Skeletal muscle tissue (tissue), 4 donors: ENCODE results near the gene PLA2G6. TPM values are rescaled to one million over a fixed set of nuclear protein-coding genes. Genes with fewer than 3 reads are reported as not detected.

Experiments used
- H3K27ac ChIP-seq: one replicate; pipeline ENCODE4 v1.7.0; 2013; ENCODE audit warnings: mild to moderate bottlenecking, low read depth, low read length, inconsistent platforms
- H3K27me3 ChIP-seq, 3 donors: one replicate each; pipeline ENCODE4 v1.7.0; 2013; ENCODE audit warnings: low read length in 3 of 3; ENCODE audit not compliant: control insufficient read depth in 3 of 3, insufficient read depth in 3 of 3
- H3K36me3 ChIP-seq, 3 donors: one replicate each; pipeline ENCODE4 v1.7.0; 2013; ENCODE audit warnings: low read length in 3 of 3; ENCODE audit not compliant: control insufficient read depth in 3 of 3, insufficient read depth in 3 of 3
- H3K4me1 ChIP-seq, 3 donors: one replicate each; pipeline ENCODE4 v1.7.0; 2013; ENCODE audit warnings: low read length in 3 of 3, mild to moderate bottlenecking in 3 of 3; ENCODE audit not compliant: control insufficient read depth in 3 of 3, insufficient read depth in 3 of 3
- H3K4me3 ChIP-seq, 3 donors: one replicate each; pipeline ENCODE4 v1.7.0; 2013; ENCODE audit warnings: low read length in 3 of 3
- H3K9ac ChIP-seq, 3 donors: one replicate each; pipeline ENCODE4 v1.7.0; 2013; ENCODE audit warnings: low read length in 3 of 3, mild to moderate bottlenecking in 3 of 3, moderate library complexity in 2 of 3, low read depth in 1 of 3
- H3K9me3 ChIP-seq, 3 donors: one replicate each; pipeline ENCODE4 v1.7.0; 2013; ENCODE audit warnings: low read length in 3 of 3; ENCODE audit not compliant: control insufficient read depth in 3 of 3
- total RNA-seq: library from RNA; depleted of rRNA; stranded (reverse); fragments of >200 nt; gene quantifications from one replicate; pipeline ENCODE4 v1.2.3, GENCODE V29; 2014
- donor health status: Osteomylitis.

Gene PLA2G6
- total RNA-seq, 1 donor from 2014 or later, result 14.1 TPM

- Histone ChIP-seq H3K9ac (peak overlapping the region in 1 of 3 donors; percentile 40), H3K36me3 (peaks cover 0 to 4% (median 2%) of the 10 kb centered on the region in 3 donors), H3K27me3 (peaks cover 0 to 8% (median 0%) of the 10 kb centered on the region in 3 donors), H3K27ac (no peak overlapping the region), H3K9me3 (no peaks in the 10 kb centered on the region), H3K4me1 (peaks cover 20 to 25% (median 23%) of the 10 kb centered on the region in 3 donors), H3K4me3 (peak overlapping the region in 1 of 3 donors; percentile 45)
Measured at GRCh38 chr22:38213990-38214301, 32.3 kb upstream of the PLA2G6 start.

- peaks cover 0 to 8% (median 0%) of the 10 kb centered on the region in 3 donors for H3K27me3 ChIP-seq
- no peak overlapping the region for H3K27ac ChIP-seq
- H3K36me3 ChIP-seq, result peaks cover 0 to 4% (median 2%) of the 10 kb centered on the region in 3 donors
- no peak overlapping the region for H3K4me3 ChIP-seq
- peaks cover 15 to 20% (median 18%) of the 10 kb centered on the region in 3 donors for H3K4me1 ChIP-seq
- H3K9ac ChIP-seq, result no peak overlapping the region
- H3K9me3 ChIP-seq, result no peaks in the 10 kb centered on the region
Measured at GRCh38 chr22:38213319-38213989, 31.8 kb upstream of the PLA2G6 start.

DNA sequence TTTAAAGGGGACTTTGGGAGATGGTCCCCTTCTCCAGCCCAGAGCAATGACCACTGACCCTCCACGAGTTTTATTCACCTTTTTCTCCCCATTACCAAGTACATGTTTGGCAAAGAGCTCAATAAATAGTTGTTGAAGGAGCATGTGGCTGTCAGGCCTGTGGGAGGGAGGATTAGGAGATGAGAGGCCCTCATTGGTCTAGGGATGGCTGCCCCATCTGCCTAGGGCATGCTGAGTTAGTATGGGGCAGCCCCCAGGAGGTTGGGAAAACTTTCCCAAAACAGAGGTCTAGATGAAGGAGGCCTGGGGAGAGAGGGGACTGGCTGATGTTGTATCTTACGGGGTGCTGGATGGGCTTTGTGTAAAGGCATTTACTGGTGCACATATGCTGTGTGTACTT is 30.8 kb upstream of the PLA2G6 start:
- no peak overlapping the region for H3K4me3 ChIP-seq
- H3K4me1 ChIP-seq, result peaks cover 10 to 15% (median 13%) of the 10 kb centered on the region in 3 donors
- H3K9me3 ChIP-seq, result no peaks in the 10 kb centered on the region
- H3K9ac ChIP-seq, result no peak overlapping the region
- peaks cover 0 to 8% (median 0%) of the 10 kb centered on the region in 3 donors for H3K27me3 ChIP-seq
- H3K27ac ChIP-seq, result no peak overlapping the region
- H3K36me3 ChIP-seq, result peaks cover 0 to 4% (median 2%) of the 10 kb centered on the region in 3 donors

DNA sequence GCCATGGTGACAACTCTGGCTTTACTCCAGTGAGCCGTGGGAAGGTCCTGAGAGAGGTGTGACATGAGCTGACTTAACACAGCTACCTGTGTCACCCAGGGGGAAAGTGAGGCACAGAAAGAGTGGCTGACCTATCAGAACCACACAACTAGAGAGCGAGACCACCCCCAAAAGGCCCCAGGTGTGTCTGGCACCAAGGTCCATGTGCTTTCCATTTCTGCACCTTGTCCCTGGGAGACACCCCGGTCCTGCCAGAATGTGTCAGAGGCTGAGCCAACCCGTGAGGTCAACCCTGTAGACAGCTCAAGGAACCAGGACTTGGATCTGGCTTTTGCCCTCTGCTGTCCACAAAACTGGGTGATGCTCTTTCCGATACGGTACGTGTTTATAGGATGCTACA is 29.9 kb upstream of the PLA2G6 start:
- Histone ChIP-seq H3K27ac (no peak overlapping the region), H3K36me3 (peaks cover 0 to 2% (median 2%) of the 10 kb centered on the region in 3 donors)

GRCh38 chr22:38208551-38208968 is 26.9 kb upstream of the PLA2G6 start:
- Histone ChIP-seq H3K4me3 (no peak overlapping the region), H3K4me1 (peaks cover 18 to 29% (median 28%) of the 10 kb centered on the region in 3 donors), H3K36me3 (peaks cover 0 to 2% (median 0%) of the 10 kb centered on the region in 3 donors), H3K27me3 (no peaks in the 10 kb centered on the region), H3K9ac (no peak overlapping the region), H3K27ac (no peak overlapping the region), H3K9me3 (no peaks in the 10 kb centered on the region)

More for the DNA sequence above, 29.9 kb upstream of the PLA2G6 start:
- no peaks in the 10 kb centered on the region for H3K9me3 ChIP-seq
- H3K9ac ChIP-seq, result no peak overlapping the region
- peaks cover 0 to 8% (median 0%) of the 10 kb centered on the region in 3 donors for H3K27me3 ChIP-seq
- peaks cover 10 to 15% (median 13%) of the 10 kb centered on the region in 3 donors for H3K4me1 ChIP-seq
- H3K4me3 ChIP-seq, result no peak overlapping the region

DNA sequence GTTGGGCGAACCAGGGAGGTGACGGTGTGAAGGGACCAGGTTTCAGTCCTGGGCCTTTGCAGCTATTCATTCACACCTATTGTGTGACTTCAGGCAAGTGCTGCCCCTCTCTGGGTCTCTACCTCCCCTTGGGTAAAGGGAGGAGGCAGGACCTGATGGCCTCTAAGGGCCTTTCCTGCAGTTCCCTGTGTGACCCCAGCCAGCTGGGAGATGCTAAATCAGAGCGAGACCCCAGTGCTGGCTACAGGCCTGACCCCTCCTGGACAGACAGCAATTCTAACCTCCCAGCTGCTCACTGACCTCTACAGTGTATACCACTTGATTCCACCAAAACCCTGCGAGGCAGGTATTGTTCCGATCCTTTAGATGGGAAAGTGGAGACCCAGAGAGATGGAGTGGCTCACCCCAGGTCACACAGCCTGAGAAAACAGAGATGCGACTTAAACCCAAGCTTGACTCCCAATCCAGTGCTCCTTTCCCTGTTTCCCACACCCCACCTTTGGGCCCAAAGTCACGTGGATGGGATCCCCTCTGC is 26.3 kb upstream of the PLA2G6 start:
- no peak overlapping the region for H3K4me3 ChIP-seq
- H3K27ac ChIP-seq, result no peak overlapping the region
- no peaks in the 10 kb centered on the region for H3K9me3 ChIP-seq
- peaks cover 0 to 2% (median 0%) of the 10 kb centered on the region in 3 donors for H3K36me3 ChIP-seq
- no peak overlapping the region for H3K9ac ChIP-seq
- peaks cover 23 to 34% (median 30%) of the 10 kb centered on the region in 3 donors for H3K4me1 ChIP-seq
- H3K27me3 ChIP-seq, result no peaks in the 10 kb centered on the region

GRCh38 chr22:38205261-38206128 is 23.9 kb upstream of the PLA2G6 start:
- H3K4me3 ChIP-seq, result peak overlapping the region in 1 of 3 donors; percentile 13
- peaks cover 0 to 2% (median 0%) of the 10 kb centered on the region in 3 donors for H3K36me3 ChIP-seq
- peaks cover 30 to 44% (median 42%) of the 10 kb centered on the region in 3 donors for H3K4me1 ChIP-seq
- no peaks in the 10 kb centered on the region for H3K9me3 ChIP-seq
- H3K27ac ChIP-seq, result peak overlapping the region; percentile 56
- H3K9ac ChIP-seq, result peak overlapping the region in 1 of 3 donors; percentile 55
- no peaks in the 10 kb centered on the region for H3K27me3 ChIP-seq

DNA sequence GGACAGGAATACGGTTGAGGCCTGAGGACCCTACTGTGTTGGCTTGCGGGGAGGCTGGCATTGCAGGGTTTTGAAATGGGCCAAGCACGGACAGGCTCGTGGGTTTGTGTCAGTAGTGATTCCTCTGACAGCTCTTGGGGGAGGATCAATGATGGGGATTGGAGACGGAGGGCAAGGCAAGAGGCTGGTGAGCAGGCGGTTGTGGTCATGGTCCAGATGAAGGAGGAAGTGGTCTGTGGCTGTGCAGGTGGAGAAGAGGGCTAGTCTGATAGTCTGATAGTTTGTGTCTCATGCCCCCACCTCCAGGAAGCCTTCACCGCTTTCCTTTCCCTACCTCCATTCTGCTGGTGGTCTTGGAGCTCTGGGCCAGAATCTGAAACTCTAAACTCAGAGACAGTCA is 23.2 kb upstream of the PLA2G6 start:
- peak overlapping the region in 1 of 3 donors; percentile 55 for H3K9ac ChIP-seq
- H3K27me3 ChIP-seq, result no peaks in the 10 kb centered on the region
- no peaks in the 10 kb centered on the region for H3K9me3 ChIP-seq
- peak overlapping the region; percentile 31 for H3K27ac ChIP-seq
- no peak overlapping the region for H3K4me3 ChIP-seq
- no peaks in the 10 kb centered on the region for H3K36me3 ChIP-seq
- peaks cover 30 to 44% (median 38%) of the 10 kb centered on the region in 3 donors for H3K4me1 ChIP-seq

GRCh38 chr22:38203855-38204514 is 22.4 kb upstream of the PLA2G6 start:
- peaks cover 30 to 44% (median 38%) of the 10 kb centered on the region in 3 donors for H3K4me1 ChIP-seq
- peak overlapping the region; percentile 98 for H3K27ac ChIP-seq
- peak overlapping the region in 1 of 3 donors; percentile 40 for H3K9ac ChIP-seq
- no peaks in the 10 kb centered on the region for H3K27me3 ChIP-seq
- H3K4me3 ChIP-seq, result no peak overlapping the region
- H3K36me3 ChIP-seq, result no peaks in the 10 kb centered on the region
- H3K9me3 ChIP-seq, result no peaks in the 10 kb centered on the region
